HG03571 (cell line): ENCODE data around the gene CEMIP.

ENCODE experiments used
- ATAC-seq: cut with Tn5 transposase; IDR thresholded peaks from one replicate; pipeline ENCODE4 v1.9.1; 2021; ENCODE audit not compliant: unreplicated experiment

Gene CEMIP

GRCh38 chr15:80780416-80781221 lies 1.4 kb downstream of the CEMIP start:
- ATAC-seq, result no peak

GRCh38 chr15:80783260-80783659 lies 4.1 kb downstream of the CEMIP start:
- ATAC-seq, result no peak

- ATAC-seq, result no peak
These were observed 6.2 kb downstream of the CEMIP start for GRCh38 chr15:80785335-80785734.

GRCh38 chr15:80785811-80786354 lies 6.7 kb downstream of the CEMIP start:
- no peak for ATAC-seq

GRCh38 chr15:80787316-80787715 lies 8.1 kb downstream of the CEMIP start:
- no peak for ATAC-seq

GRCh38 chr15:80788536-80788935 lies 9.4 kb downstream of the CEMIP start:
- no peak for ATAC-seq

- ATAC-seq, result no peak
These were observed 10.1 kb downstream of the CEMIP start for GRCh38 chr15:80789296-80789695.

- no peak for ATAC-seq
These were observed 10.6 kb downstream of the CEMIP start for GRCh38 chr15:80789796-80790195.

- no peak for ATAC-seq
These were observed 11.1 kb downstream of the CEMIP start for GRCh38 chr15:80790236-80790635.

GRCh38 chr15:80791004-80791403 lies 11.8 kb downstream of the CEMIP start:
- no peak for ATAC-seq

- no peak for ATAC-seq
These were observed 17.2 kb downstream of the CEMIP start for GRCh38 chr15:80796407-80796806.

GRCh38 chr15:80798911-80799310 lies 19.7 kb downstream of the CEMIP start:
- no peak for ATAC-seq

- ATAC-seq, result no peak
These were observed 20.9 kb downstream of the CEMIP start for GRCh38 chr15:80800067-80800466.

- ATAC-seq, result no peak
These were observed 22.9 kb downstream of the CEMIP start for GRCh38 chr15:80801891-80802680.

- no peak for ATAC-seq
These were observed 24.7 kb downstream of the CEMIP start for GRCh38 chr15:80803580-80804525.

GRCh38 chr15:80804970-80805495 lies 25.9 kb downstream of the CEMIP start:
- ATAC-seq, result no peak

- no peak for ATAC-seq
These were observed 32.7 kb downstream of the CEMIP start for GRCh38 chr15:80811781-80812315.

GRCh38 chr15:80815106-80815505 lies 35.9 kb downstream of the CEMIP start:
- ATAC-seq, result no peak

- no peak for ATAC-seq
These were observed 37.0 kb downstream of the CEMIP start for GRCh38 chr15:80816049-80816653.

- no peak for ATAC-seq
These were observed 37.8 kb downstream of the CEMIP start for GRCh38 chr15:80816936-80817335.
